HG02588 (cell line): Measurements from ENCODE around the gene SLCO4A1.

Experiments used
- ATAC-seq: cut with Tn5 transposase; IDR thresholded peaks from one replicate; pipeline ENCODE4 v1.9.1; 2021; ENCODE audit warnings: mild to moderate bottlenecking, moderate library complexity; ENCODE audit not compliant: unreplicated experiment

Gene SLCO4A1

DNA sequence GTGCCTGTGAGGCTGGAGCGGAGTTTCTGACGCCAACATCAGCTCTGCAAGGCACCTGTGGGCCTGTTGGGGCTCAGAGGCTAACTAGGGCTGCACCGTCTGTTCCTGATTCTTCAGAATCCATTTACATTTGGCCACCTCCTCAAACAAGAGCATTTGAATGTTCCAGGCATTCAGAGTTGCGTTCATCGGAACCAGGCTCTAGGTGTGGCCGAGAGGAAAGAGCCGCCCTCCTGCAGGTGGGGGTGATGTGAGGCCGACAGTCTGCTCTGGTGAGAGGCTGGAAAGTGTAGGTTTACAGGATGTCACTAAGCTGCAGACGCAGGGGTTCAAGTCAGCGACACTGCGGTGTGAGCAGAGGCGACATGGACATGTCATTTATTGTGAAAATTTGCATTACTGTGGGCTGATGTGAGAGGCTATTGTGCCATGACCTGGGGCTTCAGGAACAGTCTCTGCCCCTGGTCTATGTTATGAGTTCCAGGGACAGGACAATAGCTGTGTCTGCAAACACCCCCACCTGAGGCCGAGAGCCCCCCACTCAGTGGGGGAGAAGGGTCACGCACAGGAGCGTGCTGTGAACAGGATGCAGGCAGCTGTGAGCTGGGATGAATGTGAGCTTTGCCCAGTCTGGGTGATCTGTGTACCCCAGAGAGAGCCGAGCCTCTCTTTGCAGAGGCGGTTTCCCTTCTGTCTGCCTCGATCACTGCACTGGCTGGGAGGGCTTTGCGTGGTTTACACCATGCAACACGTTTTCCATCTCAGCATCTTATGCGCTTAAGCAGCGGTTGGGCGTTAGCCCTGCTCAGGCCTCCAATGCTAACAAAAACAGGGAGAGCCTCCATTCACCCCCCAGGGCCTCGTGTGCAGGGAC lies 21.1 kb downstream of the SLCO4A1 start:
- no peak for ATAC-seq

DNA sequence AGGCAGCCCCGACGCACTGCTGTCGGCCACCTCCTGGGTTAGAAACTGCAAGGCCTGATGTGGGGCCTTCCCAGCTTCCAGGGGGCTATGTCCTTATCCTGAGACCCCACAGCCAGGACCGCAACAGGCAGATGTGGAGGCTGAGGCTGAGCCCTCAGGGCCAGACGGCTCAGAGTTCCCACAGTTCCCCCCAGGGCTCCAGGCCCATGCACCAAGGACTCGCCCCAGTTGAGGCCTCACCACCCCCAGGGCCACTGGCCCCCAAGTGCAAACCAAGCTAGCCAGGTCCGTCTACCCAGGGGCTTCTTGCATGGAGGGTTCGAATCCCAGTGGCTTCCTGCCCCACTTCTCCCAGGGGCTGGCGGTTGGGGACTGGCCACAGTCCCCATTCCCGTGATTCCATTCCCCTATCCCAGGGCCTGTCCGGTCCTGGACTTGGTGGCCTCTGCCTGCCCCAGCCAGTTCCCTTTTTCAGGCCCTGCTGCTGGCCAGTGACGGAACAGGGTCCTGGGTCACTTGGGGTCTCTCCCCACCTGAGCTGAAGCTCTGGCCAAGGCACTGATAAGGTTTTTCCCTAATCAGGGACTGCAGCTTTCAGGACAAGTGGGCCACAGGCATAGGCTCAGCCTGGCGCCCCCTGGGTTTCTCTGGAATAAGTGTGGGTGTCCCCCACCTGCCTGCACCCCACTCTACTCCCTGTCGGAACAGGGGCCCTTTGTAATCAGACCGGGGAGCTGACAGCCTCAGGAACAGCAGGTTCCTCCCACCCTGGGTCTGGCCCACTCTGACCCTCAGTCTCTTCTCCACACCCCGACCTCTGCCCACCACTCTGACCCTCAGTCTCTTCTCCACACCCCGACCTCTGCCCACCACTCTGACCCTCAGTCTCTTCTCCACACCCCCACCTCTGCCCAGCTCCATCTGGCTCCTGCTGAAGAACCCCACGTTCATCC lies 22.0 kb downstream of the SLCO4A1 start:
- ATAC-seq: no peak

DNA sequence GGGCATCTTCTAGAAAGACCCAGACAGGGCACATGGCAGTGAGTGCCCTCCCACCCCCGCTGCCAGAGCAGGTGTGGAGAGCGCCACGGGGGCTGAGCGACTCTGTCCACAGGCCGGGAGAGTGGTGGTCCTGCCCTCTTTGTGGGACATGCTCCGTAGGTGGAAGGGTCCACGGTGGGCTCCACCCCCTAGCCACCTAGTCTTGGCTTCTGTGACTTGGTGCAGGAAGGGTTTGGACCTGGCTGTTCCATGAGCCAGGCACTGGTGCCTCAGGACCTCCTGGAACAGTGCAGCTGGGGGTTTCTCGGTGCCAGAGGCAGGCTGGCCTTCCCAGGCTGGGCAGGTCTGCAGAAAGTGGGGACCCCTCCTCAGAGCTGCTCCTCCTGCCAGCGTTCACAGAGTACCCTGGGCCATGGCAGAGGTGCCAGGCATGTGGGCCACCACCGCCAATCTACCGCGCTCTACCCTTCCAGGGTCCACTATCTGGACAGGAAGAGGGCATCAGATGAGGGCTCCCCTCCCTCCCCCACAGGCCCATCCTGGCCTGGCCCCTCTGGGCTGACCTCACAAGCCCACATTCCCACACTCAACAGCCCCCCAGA lies 23.0 kb downstream of the SLCO4A1 start:
- ATAC-seq: no peak

DNA sequence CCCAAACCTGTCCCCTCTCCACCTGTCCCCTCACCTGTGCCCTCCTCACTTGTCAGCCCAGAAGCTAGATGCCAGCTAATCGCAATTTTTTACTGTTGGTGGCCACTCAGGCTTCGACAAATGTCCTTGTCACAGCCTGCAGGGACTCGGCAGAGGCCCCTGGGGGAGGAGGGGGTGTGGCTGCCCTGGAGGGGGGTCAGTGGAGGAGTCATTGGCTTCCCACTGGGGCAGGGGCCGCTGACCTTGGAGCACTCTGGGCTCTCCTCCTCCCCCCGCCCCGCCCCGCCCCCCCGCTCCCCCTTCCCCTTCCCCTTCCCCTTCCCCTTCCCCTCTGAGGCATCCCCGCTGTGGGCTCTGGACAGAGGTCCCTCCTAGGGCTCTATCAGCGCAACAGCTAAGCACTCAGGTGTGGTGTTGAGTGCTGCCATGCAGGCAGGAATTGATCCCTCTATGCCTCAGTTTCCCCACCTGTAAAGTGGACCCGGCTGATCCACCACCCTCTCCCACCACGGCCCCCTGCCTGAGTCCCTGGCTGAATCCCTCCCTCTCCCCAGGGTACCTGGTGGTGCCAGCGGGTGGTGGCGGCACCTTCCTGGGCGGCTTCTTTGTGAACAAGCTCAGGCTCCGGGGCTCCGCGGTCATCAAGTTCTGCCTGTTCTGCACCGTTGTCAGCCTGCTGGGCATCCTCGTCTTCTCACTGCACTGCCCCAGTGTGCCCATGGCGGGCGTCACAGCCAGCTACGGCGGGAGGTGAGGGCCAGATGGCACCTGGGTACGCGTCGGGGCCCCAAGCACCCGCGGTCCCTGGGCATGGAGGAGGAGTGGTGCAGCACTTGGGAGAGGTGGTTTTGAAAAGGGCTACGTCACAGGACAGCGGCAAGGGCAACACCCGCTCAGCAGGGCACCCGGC lies 23.8 kb downstream of the SLCO4A1 start:
- no peak for ATAC-seq

DNA sequence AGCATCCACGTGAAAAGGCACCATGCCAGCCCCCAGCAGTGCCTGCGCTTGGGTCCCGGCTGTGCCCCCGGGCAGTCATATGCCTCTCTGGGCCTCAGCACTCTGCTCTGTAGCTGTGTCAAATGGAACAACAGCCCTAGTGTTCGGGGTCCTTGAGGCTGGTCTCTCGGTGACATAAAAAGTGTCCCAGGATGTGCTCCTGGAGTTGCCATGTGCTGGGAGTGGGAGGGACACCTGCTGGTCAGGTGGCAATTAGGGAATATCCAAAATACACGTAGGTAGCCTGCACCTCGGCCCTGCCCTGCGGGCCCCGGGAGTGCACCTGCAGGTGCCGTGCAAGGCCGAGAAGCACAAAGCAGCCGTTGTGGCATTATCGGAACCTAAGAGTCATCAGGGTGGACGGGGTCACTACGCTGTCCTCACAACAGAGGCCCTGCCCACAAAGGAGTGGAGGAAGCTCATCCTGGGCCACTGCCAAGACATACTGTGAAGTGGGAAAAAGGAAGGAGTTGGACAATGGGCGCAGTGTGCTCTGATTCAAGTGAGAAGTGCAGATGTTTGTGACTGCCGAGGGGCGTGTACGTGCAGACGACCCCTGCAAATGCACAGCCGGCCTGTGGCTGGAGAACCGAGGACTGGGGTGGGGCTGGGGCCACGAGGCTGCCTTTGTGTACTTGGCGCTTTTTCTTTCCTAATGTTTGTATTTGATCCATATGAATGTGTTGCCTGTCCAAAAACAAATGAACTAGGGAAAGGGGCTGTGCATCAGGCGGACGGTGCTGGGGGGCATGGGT lies 24.6 kb downstream of the SLCO4A1 start:
- ATAC-seq: no peak

DNA sequence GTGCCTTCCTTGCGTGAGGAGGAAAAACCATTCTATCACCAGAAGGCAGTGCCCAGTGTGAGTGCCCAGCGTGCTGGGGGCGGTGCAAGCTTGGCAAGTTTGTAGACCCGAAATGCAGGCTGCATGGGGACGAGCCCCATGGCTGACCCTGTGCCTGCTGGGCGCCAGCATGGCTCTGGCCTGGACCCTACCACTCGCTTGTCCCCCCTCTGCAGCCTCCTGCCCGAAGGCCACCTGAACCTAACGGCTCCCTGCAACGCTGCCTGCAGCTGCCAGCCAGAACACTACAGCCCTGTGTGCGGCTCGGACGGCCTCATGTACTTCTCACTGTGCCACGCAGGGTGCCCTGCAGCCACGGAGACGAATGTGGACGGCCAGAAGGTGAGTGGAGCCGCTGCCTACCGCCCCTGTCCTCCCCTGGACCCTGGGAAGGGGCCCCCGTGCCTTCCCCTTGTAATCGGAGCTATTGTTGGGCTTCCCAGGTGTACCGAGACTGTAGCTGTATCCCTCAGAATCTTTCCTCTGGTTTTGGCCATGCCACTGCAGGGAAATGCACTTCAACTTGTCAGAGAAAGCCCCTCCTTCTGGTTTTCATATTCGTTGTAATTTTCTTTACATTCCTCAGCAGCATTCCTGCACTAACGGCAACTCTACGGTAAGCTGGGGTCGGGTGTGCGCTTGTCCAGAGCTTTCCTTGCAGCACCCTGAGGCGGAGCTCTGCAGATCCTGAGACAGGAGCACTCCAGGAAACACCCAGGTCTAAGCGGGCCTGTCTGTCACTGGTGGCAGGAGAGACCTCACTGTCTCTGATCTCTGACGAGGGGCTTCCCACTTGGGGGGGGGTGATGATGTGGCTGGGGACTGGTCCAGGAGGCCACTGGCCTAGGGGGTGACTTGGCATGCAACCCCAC lies 25.5 kb downstream of the SLCO4A1 start:
- no peak for ATAC-seq

DNA sequence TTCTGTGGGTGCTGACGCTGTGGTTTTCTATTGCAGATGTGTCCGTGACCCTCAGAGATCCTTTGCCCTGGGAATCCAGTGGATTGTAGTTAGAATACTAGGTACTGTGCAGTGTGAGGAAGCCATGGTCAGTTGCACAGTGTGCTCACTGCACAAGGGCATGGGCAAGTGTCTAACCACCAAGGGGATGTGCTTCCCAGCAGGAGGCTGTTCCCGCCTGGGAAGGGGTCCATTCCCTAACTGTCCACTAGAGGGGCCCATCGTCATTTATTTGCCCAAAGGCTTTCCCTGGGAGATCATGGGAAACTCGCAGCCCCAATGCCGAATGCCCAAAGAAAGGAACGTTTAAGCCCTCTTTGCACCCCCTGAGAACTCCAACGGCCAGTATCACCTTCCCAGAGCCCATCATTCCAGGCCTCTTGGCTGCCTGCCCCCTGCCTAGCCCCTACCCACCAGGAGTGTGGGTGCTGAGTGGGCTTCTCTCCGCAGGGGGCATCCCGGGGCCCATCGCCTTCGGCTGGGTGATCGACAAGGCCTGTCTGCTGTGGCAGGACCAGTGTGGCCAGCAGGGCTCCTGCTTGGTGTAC lies 26.2 kb downstream of the SLCO4A1 start:
- no peak for ATAC-seq

DNA sequence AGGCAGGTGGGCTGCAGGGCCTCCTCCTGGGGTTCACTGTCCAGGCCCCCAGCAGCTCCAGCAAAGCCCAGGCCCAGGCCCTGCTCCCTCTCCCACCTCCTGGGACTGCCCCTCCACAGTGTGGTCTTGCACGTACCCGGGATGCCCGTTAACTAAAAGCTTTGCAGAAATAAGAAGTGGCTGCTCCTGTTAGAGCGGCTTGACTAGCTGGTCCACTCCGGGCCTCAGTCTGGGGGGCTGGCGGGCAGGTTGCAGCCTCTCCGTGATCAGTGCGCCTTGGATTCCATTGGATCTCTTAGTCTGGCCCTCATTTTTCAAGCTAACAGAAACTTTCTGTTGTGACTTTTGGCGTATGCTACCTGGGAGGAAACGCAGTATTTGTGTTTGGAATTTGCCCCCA lies 26.9 kb downstream of the SLCO4A1 start:
- ATAC-seq: no peak

DNA sequence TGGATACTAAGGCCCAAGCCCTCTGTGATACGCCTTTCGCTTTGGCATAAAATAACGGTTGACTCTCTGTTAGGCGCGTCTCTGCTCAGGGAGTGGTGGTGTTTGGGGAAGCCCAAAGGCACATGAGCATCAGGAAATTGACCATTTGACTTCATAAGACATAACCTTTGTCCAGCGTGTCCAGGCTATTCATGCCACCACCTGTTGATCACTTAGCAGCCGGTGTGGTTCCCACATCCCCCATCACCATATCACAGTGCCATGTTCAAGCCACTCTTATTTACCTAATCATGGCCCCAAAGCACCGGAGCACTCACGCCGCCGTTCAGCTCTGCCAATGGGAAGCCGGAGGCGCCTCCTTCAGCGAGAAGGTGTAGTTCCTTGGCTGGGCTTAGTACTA lies 27.9 kb downstream of the SLCO4A1 start:
- ATAC-seq: no peak

DNA sequence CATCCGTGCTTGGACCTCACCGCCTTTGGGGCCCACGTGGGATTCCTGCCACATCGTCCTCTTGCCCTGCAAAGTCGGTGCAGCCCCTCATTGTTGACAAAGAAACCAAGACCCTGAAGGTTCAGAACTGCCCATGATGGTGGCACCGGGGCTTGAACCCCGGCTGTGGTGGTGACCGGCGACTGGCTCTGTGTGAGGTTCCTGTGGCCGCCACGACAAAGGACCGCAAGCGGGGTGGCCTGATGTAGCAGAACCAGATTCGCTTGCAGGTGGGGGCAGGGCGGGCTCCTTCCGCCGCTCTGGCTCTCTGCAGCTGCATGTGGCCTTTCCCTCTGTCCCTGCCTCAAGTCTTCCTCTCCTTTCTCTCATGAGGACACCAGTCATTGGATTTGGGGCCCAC lies 28.7 kb downstream of the SLCO4A1 start:
- ATAC-seq: no peak

DNA sequence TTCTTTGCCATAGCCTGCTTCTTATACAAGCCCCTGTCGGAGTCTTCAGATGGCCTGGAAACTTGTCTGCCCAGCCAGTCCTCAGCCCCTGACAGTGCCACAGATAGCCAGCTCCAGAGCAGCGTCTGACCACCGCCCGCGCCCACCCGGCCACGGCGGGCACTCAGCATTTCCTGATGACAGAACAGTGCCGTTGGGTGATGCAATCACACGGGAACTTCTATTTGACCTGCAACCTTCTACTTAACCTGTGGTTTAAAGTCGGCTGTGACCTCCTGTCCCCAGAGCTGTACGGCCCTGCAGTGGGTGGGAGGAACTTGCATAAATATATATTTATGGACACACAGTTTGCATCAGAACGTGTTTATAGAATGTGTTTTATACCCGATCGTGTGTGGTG lies 29.5 kb downstream of the SLCO4A1 start:
- ATAC-seq: no peak

DNA sequence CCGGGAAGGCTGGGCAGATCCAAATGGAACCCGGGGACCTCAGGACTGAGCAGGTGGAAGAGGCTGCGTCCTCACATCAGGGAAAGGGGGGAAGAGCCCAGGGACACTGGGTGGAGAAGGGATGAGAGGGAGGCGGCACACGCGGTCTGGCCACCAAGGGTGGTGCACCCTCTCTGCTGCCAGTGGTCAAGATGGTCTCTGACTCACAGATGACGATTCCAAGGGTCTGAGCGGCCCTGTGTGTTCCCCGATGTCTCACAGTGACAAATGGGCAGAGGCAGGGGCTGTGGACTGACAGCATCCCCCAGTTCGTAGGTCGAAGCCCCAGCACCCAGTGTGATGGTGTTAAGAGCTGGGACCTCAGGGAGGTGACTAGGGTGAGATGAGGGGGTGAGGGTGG lies 32.1 kb downstream of the SLCO4A1 start:
- no peak for ATAC-seq

DNA sequence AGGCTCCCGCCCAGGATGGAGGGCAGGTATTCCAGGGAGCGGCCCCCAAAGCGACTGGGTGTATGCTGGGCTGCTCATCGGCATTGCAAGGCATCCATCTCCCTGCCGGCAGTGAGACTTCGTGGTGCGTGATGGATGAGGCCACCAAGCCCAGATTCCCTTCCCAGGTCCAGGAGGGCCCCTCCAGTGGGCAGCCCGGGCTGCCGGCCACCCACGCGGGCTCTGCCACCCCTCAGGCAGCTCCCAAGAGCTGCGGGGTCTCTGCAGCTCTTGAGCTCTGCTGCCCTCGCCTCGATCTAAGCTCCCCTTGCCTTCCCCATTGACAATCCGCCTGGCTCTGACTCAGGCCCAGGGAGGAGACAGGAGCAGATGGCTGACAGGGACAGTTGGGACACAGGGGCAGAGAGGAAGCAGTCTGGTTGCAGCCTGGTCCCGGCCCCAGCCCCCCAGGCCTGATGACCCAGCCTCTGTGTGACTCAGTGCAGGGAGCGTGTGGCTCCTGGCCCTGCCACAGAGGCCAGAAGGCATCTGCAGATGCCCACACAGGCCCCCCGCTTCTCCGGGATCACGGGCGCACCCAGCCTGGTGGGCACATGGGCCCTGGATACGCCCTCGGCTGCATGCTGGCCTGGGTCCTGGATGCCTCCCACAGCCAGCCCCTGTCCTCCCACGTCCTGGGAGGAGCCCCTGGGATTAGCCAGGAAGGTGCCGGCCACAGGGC lies 33.0 kb downstream of the SLCO4A1 start:
- no peak for ATAC-seq

DNA sequence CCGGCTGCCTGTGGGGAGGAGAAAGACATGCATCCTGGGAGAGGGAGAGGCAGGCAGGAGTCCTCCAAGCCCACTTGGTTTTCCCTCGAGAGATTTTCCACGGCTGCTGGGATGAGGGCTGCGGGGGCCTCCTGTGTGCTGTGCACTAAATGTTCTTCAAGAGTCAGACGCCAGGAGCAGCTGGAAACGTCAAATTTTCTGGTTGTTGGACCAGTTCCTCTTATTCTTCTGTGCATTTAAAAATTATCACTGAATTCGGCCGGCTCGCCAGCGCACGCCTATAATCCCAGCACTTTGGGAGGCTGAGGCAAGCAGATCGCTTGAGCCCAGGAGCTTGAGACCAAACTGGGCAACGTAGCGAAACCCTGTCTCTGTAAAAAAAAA lies 33.6 kb downstream of the SLCO4A1 start:
- ATAC-seq: no peak

DNA sequence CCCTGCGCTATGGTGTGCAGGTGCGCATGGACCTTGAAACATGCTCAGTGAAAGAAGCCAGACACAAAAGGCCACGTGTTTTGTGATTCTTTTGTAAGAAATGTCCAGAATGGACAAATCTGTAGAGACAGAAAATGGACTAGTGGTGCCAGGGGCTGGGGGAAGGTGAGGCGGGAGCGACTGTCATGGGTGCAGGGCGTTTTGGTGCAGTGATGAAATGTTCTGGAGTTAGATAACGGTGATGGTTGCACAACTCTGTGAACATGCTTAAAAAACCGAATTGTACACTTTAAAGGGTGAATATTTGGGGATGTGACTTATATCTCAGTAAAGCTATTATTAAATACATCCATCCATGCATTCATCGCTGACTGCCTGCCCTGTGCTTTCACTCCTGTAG lies 34.7 kb downstream of the SLCO4A1 start:
- no peak for ATAC-seq

DNA sequence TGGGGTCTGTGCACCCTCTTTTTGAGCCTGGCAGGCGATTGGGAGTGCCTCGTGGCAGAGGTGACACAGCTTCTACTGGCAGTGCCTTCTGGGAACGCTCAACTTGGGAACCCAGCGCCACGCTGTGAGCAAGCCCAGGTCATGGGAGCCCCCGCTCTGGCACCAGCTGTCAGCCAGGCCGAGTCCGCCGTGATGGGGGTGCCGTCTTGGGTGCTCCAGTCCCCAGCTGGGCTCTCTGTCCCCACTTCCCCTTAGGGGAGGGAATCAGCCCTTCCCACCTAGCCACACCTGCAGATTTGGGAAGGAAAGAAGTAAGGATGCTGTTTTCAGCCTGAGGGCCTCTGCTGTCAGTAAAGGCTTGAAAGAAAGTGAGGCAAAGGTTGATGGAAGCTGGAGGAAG lies 35.4 kb downstream of the SLCO4A1 start:
- no peak for ATAC-seq

DNA sequence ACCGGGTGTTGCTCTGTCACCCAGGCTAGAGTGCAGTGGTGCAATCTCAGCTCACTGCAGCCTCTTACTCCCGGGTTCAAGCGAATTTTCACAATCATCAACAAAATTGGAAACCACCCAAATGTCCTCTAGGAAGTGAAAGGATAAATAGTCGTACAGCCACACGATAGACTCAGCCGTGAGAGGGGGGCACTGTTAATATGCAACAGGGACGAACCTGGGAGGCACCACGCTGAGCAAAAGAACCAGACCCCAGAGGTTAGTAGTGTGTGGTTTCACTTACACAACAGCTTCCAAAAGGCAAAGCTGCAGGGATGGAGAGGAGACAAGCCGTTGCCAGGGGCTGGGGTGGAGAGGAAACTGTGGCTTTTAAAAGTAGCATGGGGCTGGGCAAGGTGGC lies 36.2 kb downstream of the SLCO4A1 start:
- no peak for ATAC-seq
